Keratinocyte (primary cell): ENCODE measurements around the gene CDYL. TPM values are rescaled to one million over a fixed set of nuclear protein-coding genes. Genes with fewer than 3 reads are reported as not detected.

ENCODE experiments used
- DNase-seq: peaks from one replicate; pipeline ENCODE4 v3.0.0-alpha.2; 2011; ENCODE audit warnings: low read depth, missing footprints, low spot score
- FAIRE-seq: peaks from 2 replicates; lab custom pipeline; 2011; peaks lifted over from hg19 to GRCh38; lab: Jason Lieb, UNC
- H2AFZ ChIP-seq: 2 replicates; pipeline ENCODE4 v1.6.0; 2012; ENCODE audit warnings: low read length, control low read depth, inconsistent platforms; ENCODE audit not compliant: control insufficient read depth
- H3K27ac ChIP-seq: 2 replicates; pipeline ENCODE4 v1.5.1; 2011; ENCODE audit warnings: low read length; ENCODE audit not compliant: control insufficient read depth, insufficient read depth
- H3K27me3 ChIP-seq: 3 replicates; pipeline ENCODE4 v1.6.0; 2011; ENCODE audit warnings: low read length; ENCODE audit not compliant: control insufficient read depth, insufficient read depth; ENCODE audit errors: extremely low read depth
- H3K36me3 ChIP-seq, 2 experiments: 2 replicates in 1 of 2; 3 replicates in 1 of 2; pipeline ENCODE4 v1.5.1; 2011; ENCODE audit warnings: low read length in 2 of 2, mild to moderate bottlenecking in 1 of 2; ENCODE audit not compliant: control insufficient read depth in 2 of 2, insufficient read depth in 2 of 2; ENCODE audit errors: extremely low read depth in 1 of 2
- H3K4me1 ChIP-seq: 3 replicates; pipeline ENCODE4 v1.5.1; 2011; ENCODE audit warnings: low read length; ENCODE audit not compliant: control insufficient read depth, insufficient read depth; ENCODE audit errors: extremely low read depth
- H3K4me2 ChIP-seq: 3 replicates; pipeline ENCODE4 v1.6.0; 2011; ENCODE audit warnings: low read depth, low read length; ENCODE audit not compliant: control insufficient read depth, insufficient read depth; ENCODE audit errors: extremely low read depth
- H3K4me3 ChIP-seq, 3 experiments: fragments of 200-600 bp in 1 of 3; sonication (generic) in 1 of 3; 2 replicates in 2 of 3; 3 replicates in 1 of 3; pipeline ENCODE4 v1.5.1; 2011 to 2016; ENCODE audit warnings: low read length in 3 of 3, mild to moderate bottlenecking in 3 of 3, control low read depth in 2 of 3, inconsistent platforms in 1 of 3, low read depth in 1 of 3, mixed read lengths in 1 of 3, mixed run types in 1 of 3, moderate library complexity in 1 of 3; ENCODE audit not compliant: control insufficient read depth in 2 of 3, insufficient read depth in 2 of 3; ENCODE audit errors: extremely low read depth in 1 of 3
- H3K79me2 ChIP-seq: 2 replicates; pipeline ENCODE4 v1.6.0; 2012; ENCODE audit warnings: low read length; ENCODE audit not compliant: control insufficient read depth, insufficient read depth
- H3K9ac ChIP-seq: 3 replicates; pipeline ENCODE4 v1.6.0; 2011; ENCODE audit warnings: low read length; ENCODE audit not compliant: control insufficient read depth, insufficient read depth; ENCODE audit errors: extremely low read depth
- H3K9me1 ChIP-seq: 3 replicates; pipeline ENCODE4 v1.6.0; 2011; ENCODE audit warnings: low read length; ENCODE audit not compliant: control insufficient read depth, insufficient read depth; ENCODE audit errors: extremely low read depth
- H3K9me3 ChIP-seq: 2 replicates; pipeline ENCODE4 v1.5.1; 2012; ENCODE audit warnings: low read depth, low read length; ENCODE audit not compliant: control insufficient read depth
- H4K20me1 ChIP-seq: 3 replicates; pipeline ENCODE4 v1.6.0; 2011; ENCODE audit warnings: low read length; ENCODE audit not compliant: control insufficient read depth, insufficient read depth; ENCODE audit errors: extremely low read depth
- EZH2 ChIP-seq: IDR thresholded peaks from one replicate; pipeline ENCODE4 v1.6.1; 2012; ENCODE audit warnings: inconsistent platforms, mild to moderate bottlenecking, low read length, moderate library complexity
- dilution Hi-C: fragments of 300-500 bp; cut with MboI; formaldehyde crosslinking; loops from one replicate; pipeline ENCODE4 v1.7.0; 2020; ENCODE audit warnings: low sequenced_read_pairs; ENCODE audit not compliant: extremely low pct_ligation_motif_present
- polyA plus RNA-seq, 5 experiments: library from polyadenylated mRNA; depleted of rRNA in 3 of 5; stranded (reverse) in 3 of 5; stranded (forward) in 1 of 5; unstranded in 1 of 5; fragments of >200 nt; gene quantifications; 1 replicate in 1 of 5; 2 replicates in 3 of 5; 3 replicates in 1 of 5; pipeline versions ENCODE4 v1.2.1 to v1.2.3, GENCODE V29; 2011 to 2012; ENCODE audit warnings: missing spikeins in 2 of 5, low read depth in 1 of 5, low replicate concordance in 1 of 5
- TF ChIP-seq, protein P1 (sequence below), 3 experiments: IDR thresholded peaks in 1 of 3; conservative IDR thresholded peaks in 1 of 3; optimal IDR thresholded peaks in 1 of 3; 2 replicates in 2 of 3; 3 replicates in 1 of 3; pipeline versions ENCODE3 to v1.5.1; 2011; ENCODE audit warnings: low read length in 3 of 3, mild to moderate bottlenecking in 3 of 3, moderate library complexity in 2 of 3, control low read depth in 1 of 3, inconsistent platforms in 1 of 3; ENCODE audit not compliant: insufficient read depth in 2 of 3; ENCODE audit errors: extremely low read depth in 1 of 3

Gene CDYL
- polyA plus RNA-seq, 1 donor (not counting 4 experiments of a cell fraction or from before 2014, with no cell fraction given): 48.0 TPM

DNA sequence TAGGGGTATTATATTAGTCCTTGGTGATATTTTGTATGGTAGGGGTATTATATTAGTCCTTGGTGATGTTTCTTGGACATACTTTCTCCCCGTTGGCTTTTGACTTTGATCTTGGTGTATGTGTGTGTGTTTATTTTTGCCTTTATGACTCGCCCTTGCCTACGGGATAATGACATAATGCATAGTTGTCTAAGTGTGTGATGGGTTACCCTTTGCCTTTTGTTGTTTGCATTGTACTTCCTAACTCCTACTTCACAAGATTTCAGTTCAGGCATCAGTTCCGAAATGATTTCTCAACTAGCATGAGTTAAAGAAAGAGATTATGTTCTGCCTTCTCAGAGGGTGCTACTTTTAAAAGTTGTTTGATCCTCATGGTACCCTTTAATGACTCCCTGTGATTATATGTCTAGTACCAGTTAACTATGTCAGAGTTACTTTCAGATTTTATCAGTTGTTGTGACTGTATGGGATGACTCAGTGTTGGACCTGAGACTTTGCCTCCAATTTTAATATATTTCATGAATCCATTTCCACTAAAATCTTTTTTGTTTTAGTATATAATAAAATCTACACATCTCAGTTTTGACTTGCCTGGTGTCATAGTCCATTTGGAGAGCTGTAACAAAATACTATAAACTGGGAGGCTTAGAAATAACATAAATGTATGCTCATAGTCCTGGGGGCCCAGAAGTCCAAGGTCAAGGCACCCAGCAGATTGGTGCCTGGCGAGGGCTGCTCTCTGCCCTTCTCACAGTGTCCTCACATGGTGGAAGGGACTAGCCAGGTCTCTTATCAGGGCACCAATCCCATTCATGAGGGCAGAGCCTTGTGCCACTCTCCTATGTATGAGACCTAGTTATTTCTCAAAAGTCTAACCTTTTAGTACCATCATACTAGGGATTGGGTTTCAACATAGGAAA, 34.1 kb downstream of the CDYL start:
- H3K9me3 ChIP-seq: no peaks in the 10 kb centered on the region
- DNase-seq (no peak), FAIRE-seq (peak; percentile 74)
- peak overlapping the region; percentile 29 for H3K27ac ChIP-seq
- dilution Hi-C loops: no loop called here
- peaks cover 28% of the 10 kb centered on the region for H4K20me1 ChIP-seq
- H3K4me3 ChIP-seq: no peak overlapping the region
- H3K36me3 ChIP-seq: no peaks in the 10 kb centered on the region
- H3K9me1 ChIP-seq: no peaks in the 10 kb centered on the region
- TF ChIP-seq, protein P1, sequence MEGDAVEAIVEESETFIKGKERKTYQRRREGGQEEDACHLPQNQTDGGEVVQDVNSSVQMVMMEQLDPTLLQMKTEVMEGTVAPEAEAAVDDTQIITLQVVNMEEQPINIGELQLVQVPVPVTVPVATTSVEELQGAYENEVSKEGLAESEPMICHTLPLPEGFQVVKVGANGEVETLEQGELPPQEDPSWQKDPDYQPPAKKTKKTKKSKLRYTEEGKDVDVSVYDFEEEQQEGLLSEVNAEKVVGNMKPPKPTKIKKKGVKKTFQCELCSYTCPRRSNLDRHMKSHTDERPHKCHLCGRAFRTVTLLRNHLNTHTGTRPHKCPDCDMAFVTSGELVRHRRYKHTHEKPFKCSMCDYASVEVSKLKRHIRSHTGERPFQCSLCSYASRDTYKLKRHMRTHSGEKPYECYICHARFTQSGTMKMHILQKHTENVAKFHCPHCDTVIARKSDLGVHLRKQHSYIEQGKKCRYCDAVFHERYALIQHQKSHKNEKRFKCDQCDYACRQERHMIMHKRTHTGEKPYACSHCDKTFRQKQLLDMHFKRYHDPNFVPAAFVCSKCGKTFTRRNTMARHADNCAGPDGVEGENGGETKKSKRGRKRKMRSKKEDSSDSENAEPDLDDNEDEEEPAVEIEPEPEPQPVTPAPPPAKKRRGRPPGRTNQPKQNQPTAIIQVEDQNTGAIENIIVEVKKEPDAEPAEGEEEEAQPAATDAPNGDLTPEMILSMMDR (optimal IDR thresholded peaks at IDR 0.05 in 1 of 3, IDR thresholded peaks at IDR 0.05 in 1 of 3, conservative IDR thresholded peaks at IDR 0.05 in 1 of 3; ENCODE audit: extremely low read depth in 1 of 3, insufficient read depth in 2 of 3, low read length in 3 of 3): no peak
- TF ChIP-seq EZH2: no peak
- H2AFZ ChIP-seq: no peak overlapping the region
- H3K4me2 ChIP-seq: no peak overlapping the region
- H3K27me3 ChIP-seq: no peaks in the 10 kb centered on the region
- no peak overlapping the region for H3K9ac ChIP-seq
- H3K4me1 ChIP-seq: peaks cover 36% of the 10 kb centered on the region
- peaks cover 96% of the 10 kb centered on the region for H3K79me2 ChIP-seq

DNA sequence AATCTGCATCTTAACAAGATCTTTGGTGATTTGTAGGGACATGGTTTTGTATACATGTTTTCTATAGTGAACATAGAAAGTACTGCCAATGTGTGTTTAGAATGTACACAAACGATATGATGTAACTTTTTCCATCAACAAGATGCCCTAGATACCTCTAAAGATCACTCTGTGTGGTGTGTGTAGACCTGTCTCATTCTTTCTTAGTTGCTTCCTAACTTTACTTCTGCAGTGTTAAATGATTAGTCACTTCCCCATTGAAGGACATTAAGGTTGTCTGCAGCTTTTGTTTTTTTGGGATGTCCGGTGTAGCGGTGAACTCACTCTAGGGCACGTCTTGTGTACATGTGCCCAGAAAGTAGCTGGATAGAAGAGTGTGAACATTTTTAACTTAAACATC, 35.9 kb downstream of the CDYL start:
- TF ChIP-seq, protein P1 (optimal IDR thresholded peaks at IDR 0.05 in 1 of 3, IDR thresholded peaks at IDR 0.05 in 1 of 3, conservative IDR thresholded peaks at IDR 0.05 in 1 of 3; ENCODE audit: extremely low read depth in 1 of 3, insufficient read depth in 2 of 3, low read length in 3 of 3): no peak
- TF ChIP-seq EZH2: no peak
- Histone ChIP-seq H2AFZ (no peak overlapping the region), H3K27me3 (no peaks in the 10 kb centered on the region), H3K9me3 (no peaks in the 10 kb centered on the region), H3K4me2 (peak overlapping the region; percentile 7), H4K20me1 (peaks cover 14% of the 10 kb centered on the region), H3K4me1 (peaks cover 29% of the 10 kb centered on the region), H3K79me2 (peaks cover 96% of the 10 kb centered on the region), H3K27ac (no peak overlapping the region), H3K4me3 (no peak overlapping the region), H3K9ac (no peak overlapping the region), H3K36me3 (no peaks in the 10 kb centered on the region), H3K9me1 (no peaks in the 10 kb centered on the region)
- FAIRE-seq (no peak), DNase-seq (no peak)
- dilution Hi-C loops: no loop called here
